Middle frontal gyrus (tissue), 1 donor: ENCODE results near the gene CHCHD6.

Experiments
- DNase-seq: peaks from one replicate; pipeline ENCODE4 v3.0.0-alpha.2; 2015; ENCODE audit warnings: low spot score; ENCODE audit errors: extremely low spot score

CHCHD6 gene

GRCh38 chr3:126891141-126891540 is 187.1 kb downstream of the CHCHD6 start:
- no peak for DNase-seq

DNA sequence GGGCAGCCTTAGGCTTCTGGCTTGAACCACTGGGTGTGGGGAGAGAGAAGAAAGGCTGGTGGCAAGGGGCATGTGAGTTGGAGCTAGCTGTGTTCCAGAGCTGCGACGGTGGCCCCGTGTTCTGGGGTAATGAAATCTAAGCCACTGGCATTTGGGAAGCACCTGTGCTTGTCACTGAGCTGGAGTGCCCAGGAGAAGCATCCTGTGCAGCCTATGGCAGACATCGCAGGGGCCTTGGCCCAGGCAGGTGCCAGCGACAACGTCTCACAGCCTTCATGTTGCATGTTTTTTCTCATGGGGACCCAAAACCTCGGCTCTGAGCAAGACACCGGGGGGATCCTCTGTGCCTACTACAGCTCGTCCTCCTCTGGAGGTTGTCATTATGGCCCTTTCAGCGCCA is 187.8 kb downstream of the CHCHD6 start:
- DNase-seq, result no peak

GRCh38 chr3:126893651-126894050 is 189.6 kb downstream of the CHCHD6 start:
- DNase-seq, result no peak

GRCh38 chr3:126894475-126894874 is 190.4 kb downstream of the CHCHD6 start:
- no peak for DNase-seq

- no peak for DNase-seq
These were observed 191.4 kb downstream of the CHCHD6 start for GRCh38 chr3:126895178-126896066.

DNA sequence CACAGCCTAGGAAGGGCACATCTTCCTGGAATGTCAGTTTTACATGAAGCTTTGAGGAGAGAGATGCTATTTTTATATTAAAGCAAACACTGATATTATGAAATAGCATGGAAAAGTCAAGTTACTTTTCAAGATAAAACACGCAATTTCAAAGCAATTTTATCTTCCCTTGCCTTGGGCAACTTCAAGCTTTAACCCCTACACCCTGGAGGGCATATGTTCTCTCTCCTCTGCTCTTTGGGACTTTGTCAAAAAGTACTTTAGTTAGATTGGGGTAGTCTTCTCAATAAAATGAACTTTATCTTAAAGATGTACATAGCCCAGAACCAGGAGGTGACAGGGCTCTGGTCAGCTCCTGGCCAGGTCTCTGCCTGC is 192.0 kb downstream of the CHCHD6 start:
- no peak for DNase-seq

GRCh38 chr3:126896968-126897367 is 192.9 kb downstream of the CHCHD6 start:
- no peak for DNase-seq

DNA sequence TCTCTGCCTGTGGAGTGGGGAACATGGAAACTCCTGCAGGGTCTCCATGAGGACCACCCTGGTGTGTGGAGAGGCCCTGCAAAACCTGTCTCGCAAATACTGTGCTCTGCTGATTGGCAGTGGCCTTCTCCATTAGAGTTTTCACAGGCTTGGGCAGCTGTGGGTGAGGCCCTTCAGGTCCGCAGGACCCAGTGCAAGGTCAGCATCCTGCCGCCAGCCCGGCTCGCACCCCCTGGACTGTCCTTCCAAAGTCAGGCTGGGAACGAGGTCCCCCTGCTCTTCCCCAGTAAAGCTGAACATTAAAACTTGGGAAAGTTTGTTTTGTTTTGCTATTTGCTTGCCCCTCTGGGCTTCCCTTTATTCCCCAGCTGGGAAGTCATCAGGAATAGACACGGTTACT is 193.9 kb downstream of the CHCHD6 start:
- DNase-seq, result no peak

DNA sequence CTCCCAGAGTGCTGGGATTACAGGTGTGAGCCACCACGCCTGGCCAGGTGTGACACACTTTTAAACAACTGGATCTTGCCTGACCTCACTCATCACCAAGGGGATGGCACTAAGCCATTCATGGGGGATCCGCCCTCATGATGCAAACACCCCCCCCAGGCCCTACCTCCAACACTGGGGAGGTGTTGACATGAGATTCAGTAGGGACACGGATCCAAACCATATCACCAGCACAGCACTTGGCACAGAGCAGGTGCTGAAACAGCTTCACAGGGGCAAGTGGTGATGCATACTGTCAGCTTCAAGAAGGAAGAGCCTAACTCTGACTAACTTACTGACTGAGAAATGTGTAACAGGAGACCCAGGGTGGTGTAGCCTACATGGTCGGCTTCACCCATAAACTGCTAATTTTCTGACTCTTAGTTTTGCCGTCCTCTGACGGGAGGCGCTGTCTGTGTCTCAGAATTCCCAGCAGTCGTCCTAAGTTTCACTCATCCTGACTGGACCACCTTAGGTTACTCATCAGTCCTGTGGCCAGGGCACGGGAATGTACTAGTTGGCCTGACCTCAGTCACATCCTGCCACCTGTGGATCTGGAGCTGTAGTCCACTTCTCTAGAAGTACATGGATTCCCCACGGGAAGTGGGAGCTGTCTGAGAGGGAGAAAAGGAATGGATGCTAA is 197.0 kb downstream of the CHCHD6 start:
- DNase-seq, result no peak

DNA sequence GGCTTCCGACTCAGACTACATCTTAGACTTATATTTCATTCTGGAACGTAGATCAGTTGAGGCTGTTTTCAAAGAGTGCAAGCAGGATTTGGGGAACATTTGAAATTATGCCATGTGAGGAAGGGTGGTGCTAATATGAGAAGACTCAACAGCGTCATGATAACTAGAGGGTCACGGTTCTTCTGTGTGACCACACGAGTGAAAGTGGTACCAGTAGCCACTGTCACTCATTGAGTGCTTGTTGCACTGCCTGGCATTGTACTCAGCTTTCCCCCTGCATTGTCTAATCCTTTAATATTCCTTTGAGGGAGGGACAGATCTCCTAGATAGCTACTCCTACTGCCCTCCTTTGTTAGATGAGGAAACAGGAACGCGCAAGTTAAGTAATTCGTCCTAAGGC is 197.6 kb downstream of the CHCHD6 start:
- DNase-seq, result no peak

GRCh38 chr3:126903521-126903920 is 199.5 kb downstream of the CHCHD6 start:
- no peak for DNase-seq

DNA sequence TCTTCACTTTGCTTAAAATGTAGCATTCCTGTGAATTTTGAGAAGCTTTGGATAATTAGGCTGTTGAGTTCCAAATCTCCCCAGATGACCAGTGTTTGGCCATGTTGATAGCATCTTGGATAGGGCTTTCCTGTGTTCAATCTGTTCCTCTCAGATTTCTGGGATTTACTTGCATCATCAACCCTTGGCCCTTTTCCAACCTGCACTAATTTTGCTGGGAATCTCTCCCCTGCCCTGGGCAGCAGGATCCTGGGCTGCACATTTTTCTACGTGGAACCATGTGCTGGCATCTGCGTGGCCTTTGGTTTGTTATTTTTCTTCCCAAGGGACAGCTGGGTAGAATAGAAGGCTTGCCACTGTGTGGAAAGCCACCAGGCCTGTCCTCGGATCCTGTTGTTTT is 203.5 kb downstream of the CHCHD6 start:
- no peak for DNase-seq

GRCh38 chr3:126908752-126909275 is 204.8 kb downstream of the CHCHD6 start:
- no peak for DNase-seq

DNA sequence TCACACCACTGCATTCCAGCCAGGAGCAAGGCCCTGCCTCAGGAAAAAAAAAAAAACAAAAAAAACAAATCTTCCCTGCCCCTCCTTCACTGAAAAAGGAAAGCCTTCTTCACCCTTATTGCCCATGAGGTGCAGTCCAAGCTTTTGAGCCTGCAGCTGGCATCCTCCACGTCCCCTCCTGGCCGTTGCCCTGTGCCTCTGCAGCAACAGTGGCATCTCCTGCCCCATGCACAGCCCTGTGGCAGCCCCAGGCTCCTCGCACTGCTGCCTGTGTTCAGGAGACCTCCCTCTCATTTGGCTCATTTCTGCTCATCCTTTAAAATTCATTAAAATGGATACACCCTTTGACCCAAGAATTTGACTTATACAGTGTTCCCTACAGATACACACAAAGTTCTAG is 206.2 kb downstream of the CHCHD6 start:
- DNase-seq, result no peak

- DNase-seq, result no peak
These were observed 207.4 kb downstream of the CHCHD6 start for GRCh38 chr3:126911162-126912026.

- DNase-seq, result no peak
These were observed 208.0 kb downstream of the CHCHD6 start for GRCh38 chr3:126912027-126912422.

DNA sequence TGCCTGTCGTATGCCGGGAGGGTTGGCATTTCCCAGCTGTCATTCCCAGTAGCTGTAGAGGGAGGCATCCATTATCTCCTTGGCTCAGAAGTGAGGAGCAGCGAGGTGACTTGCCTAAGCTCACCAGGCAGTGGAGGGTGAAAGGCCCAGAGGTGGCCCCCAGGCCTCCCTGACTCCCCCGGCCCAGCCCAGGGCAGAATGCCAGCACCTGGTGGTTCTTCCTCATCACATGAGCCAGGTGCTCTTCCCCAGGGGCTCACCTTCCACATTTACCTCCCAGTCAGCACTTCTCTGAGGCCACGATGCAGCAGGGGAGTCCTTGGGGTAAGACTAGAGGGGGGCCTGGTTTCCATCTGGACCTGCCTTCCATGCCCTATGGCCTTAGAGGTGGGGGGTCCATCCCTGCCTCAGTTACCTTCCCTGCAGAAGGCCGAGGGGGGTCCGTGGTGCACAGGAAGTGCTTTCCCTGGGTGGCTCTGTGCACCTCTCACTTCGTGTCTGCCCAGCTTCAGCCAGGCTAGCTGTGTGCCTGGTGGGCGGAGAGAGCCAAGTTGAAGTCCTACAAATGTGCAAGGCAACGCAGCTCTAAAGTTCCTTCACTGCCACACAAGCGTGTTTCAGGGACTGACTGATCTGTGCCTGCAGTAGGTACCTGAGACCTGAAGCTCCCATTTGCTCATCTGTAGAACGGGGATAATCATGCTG is 208.6 kb downstream of the CHCHD6 start:
- no peak for DNase-seq

DNA sequence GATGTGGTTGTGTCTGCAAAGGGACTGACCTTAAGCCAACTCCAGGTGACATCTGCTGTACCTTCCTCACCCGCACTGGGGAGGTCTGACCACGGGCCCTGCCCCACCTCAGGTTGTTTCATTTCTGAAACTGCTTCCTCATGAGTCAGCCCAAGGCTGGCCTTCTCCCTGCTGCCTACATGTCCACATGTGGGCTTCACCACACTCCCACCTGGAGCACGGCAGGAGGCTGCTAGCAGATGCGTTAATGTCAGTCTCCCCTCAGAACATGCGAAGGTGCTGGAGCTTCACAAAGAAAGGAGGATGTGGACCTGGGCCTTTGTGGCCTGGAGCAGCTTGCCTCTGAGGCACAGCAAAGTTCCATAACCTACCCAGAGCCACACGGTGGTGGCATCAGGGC is 209.5 kb downstream of the CHCHD6 start:
- DNase-seq, result no peak

DNA sequence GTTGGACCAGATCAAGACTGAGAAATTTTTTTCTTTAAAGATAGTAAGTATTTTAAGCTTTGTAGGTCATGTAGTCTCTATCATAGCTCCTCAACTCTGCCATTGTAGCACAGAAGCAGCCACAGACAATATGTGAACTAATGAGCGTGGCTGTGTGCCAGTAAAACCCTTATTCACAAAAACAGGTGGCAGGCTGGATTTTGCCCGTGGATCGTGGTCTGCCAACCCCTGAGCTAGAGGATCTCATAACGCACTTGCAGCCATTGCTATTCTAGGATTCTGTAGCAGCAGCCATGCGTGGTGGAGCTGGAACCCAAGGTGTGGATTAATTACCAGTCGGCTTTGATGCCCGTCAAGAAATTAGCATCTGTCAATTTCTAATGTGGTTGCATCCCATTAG is 210.2 kb downstream of the CHCHD6 start:
- no peak for DNase-seq

DNA sequence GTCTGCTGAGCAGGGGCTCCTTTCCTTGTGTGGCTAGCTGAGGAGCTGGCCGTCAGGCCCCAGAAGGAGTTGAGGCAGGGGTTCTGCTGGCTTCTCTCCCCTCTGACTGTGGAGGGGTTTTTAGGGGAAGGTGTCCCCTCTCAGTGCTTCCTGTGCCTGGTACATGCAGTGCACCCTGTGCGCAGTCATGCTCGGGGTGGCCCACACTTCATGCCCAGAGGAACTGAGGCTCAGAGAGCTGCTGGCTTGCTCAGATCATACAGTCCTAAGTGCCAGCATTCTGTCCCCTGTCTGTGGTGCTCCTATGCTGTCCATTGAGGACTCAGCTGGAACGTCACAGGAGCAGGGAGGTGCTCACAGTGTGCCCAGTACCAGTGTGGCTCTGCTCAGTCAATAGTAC is 211.0 kb downstream of the CHCHD6 start:
- no peak for DNase-seq

- no peak for DNase-seq
These were observed 212.5 kb downstream of the CHCHD6 start for GRCh38 chr3:126916546-126916945.
